ENCODE data around the gene SEMA6B. TPM values are rescaled to one million over a fixed set of nuclear protein-coding genes. Genes with fewer than 3 reads are reported as not detected.

SEMA6B gene
- total and polyA plus RNA-seq, 10 of the 15 experiments (the other 5 are each of a cell fraction or from before 2014, with no cell fraction given): 0.13 TPM; not detected in 9

DNA sequence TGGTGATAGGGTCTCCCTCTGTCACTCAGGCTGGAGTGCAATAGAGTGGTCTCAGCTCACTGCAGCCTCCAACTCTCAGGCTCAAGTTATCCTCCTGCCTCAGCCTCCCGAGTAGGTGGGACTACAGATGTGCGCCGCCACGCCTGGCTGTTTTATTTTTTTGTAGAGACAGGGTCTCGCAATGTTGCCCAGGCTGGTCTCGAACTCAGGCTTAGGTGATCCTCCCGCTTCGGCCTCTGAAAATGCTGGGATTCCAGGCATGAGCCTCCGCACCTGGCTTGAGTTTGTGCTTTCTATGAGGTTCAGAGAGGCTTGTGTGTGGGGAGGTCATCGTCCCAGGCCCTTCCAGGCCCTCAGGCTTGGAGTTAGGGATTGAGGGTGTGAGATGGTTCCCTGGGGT lies 40.6 kb upstream of the SEMA6B start:
- Histone ChIP-seq H2AFZ (ENCODE audit: control insufficient read depth, low read depth, low read length) (no peak overlapping the region), H3K36me3 (ENCODE audit: control insufficient read depth in 2 of 2, insufficient read depth in 2 of 2, low read length in 1 of 2) (no peaks in the 10 kb centered on the region), H3K27ac (ENCODE audit: control insufficient read depth, insufficient read depth) (no peak overlapping the region), H3K79me2 (ENCODE audit: control insufficient read depth, insufficient read depth, low read length) (no peaks in the 10 kb centered on the region), H3K4me2 (ENCODE audit: control insufficient read depth, insufficient read depth) (no peak overlapping the region), H3K9ac (ENCODE audit: control insufficient read depth, insufficient read depth, low read length) (no peak overlapping the region), H3K4me3 (no peak overlapping the region), H4K20me1 (ENCODE audit: control insufficient read depth, insufficient read depth) (no peaks in the 10 kb centered on the region), H3K9me3 (replicated peaks; ENCODE audit: control insufficient read depth, insufficient read depth, low read length) (no peaks in the 10 kb centered on the region), H3K27me3 (replicated peaks in 1 of 2; ENCODE audit: control insufficient read depth in 2 of 2, insufficient read depth in 2 of 2, low read length in 1 of 2) (no peaks in the 10 kb centered on the region), H3K4me1 (ENCODE audit: control insufficient read depth, insufficient read depth, low read length) (peaks cover 2% of the 10 kb centered on the region; the same call in 1 of the 2 replicates)
- ChIA-PET SMC1A (ENCODE audit: uncharacterized antibody, unreplicated experiment) (no interaction called here), POLR2A (no interaction called here), RAD21 (ENCODE audit: unreplicated experiment) (no interaction called here), CTCF (no interaction called here)
- in situ Hi-C loops (cut with MboI): no loop called here
- intact Hi-C loops (cut with micrococcal nuclease; ENCODE audit: unreplicated experiment): no loop called here
- FAIRE-seq (no peak), ATAC-seq (no peak), DNase-seq (ENCODE audit: low read depth, low spot score) (no peak)
- TF ChIP-seq POU2F2 (IDR thresholded peaks at IDR 0.05; ENCODE audit: borderline replicate concordance, low read depth, low read length) (no peak), YY1 (IDR thresholded peaks at IDR 0.05; ENCODE audit: low read depth, low read length) (no peak), MTA2 (IDR thresholded peaks at IDR 0.05; ENCODE audit: low read depth) (no peak), SREBF2 (IDR thresholded peaks at IDR 0.05; ENCODE audit: low read length) (no peak), RAD21 (IDR thresholded peaks at IDR 0.05; ENCODE audit: insufficient read depth, low read depth, low read length) (no peak), ZZZ3 (IDR thresholded peaks at IDR 0.05; ENCODE audit: control insufficient read depth, insufficient read length, low read depth) (no peak), MYB (IDR thresholded peaks at IDR 0.05; ENCODE audit: borderline replicate concordance, low read depth, low read length) (no peak), RAD51 (IDR thresholded peaks at IDR 0.05) (no peak), EP300 (IDR thresholded peaks at IDR 0.05; ENCODE audit: borderline replicate concordance in 1 of 2, control insufficient read depth in 1 of 2, low read depth in 2 of 2, low read length in 2 of 2) (no peak), LARP7 (IDR thresholded peaks at IDR 0.05) (no peak), SP1 (IDR thresholded peaks at IDR 0.05; ENCODE audit: low read depth, low read length) (no peak), SUPT20H (IDR thresholded peaks at IDR 0.05; ENCODE audit: borderline replicate concordance, control insufficient read depth, low read depth, low read length) (no peak), FOXK2 (IDR thresholded peaks at IDR 0.05) (no peak), SUZ12 (IDR thresholded peaks at IDR 0.05; ENCODE audit: unreplicated experiment) (no peak), PAX8 (IDR thresholded peaks at IDR 0.05) (no peak), RBBP5 (conservative IDR thresholded peaks at IDR 0.05) (no peak), ZNF24 (IDR thresholded peaks at IDR 0.05) (no peak), HDAC6 (IDR thresholded peaks at IDR 0.05; ENCODE audit: unreplicated experiment) (no peak), NFXL1 (IDR thresholded peaks at IDR 0.05; ENCODE audit: borderline replicate concordance) (no peak)
- TF ChIP-seq, protein P1, sequence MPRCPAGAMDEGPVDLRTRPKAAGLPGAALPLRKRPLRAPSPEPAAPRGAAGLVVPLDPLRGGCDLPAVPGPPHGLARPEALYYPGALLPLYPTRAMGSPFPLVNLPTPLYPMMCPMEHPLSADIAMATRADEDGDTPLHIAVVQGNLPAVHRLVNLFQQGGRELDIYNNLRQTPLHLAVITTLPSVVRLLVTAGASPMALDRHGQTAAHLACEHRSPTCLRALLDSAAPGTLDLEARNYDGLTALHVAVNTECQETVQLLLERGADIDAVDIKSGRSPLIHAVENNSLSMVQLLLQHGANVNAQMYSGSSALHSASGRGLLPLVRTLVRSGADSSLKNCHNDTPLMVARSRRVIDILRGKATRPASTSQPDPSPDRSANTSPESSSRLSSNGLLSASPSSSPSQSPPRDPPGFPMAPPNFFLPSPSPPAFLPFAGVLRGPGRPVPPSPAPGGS (IDR thresholded peaks at IDR 0.05; ENCODE audit: borderline replicate concordance, insufficient read depth, low read depth, low read length, poor library complexity, severe bottlenecking): no peak
- WGBS (ENCODE audit: insufficient coverage, insufficient replicate concordance, low lambda C conversion rate, missing lambda C conversion rate): 65% methylated on average over 10 of the region's 10 CpGs
- BruUV-seq (replicated peaks): no TSS peak

Data from GM12878 (cell line).